Endothelial cell of umbilical vein (primary cell): ENCODE results near the gene OPCML. TPM values are rescaled to one million over a fixed set of nuclear protein-coding genes. Genes with fewer than 3 reads are reported as not detected.

ENCODE experiments used
- BruUV-seq: library from RNA; stranded (reverse); fragments of 400-500 nt; replicated peaks from 2 replicates; lab custom pipeline; 2021; lab: Mats Ljungman, UMichigan
- CTCF ChIA-PET: fragments of 300-600, 350-600 bp; sonication (Branson Sonifier 250); formaldehyde crosslinking; loops from one replicate; lab custom pipeline; 2021; ENCODE audit warnings: antibody characterized with exemption, inconsistent platforms; lab: Charles Lee
- POLR2A ChIA-PET: fragments of 300-600, 350-600 bp; sonication (Branson Sonifier 250); formaldehyde crosslinking; loops from one replicate; lab custom pipeline; 2021; ENCODE audit warnings: antibody characterized with exemption, inconsistent platforms; lab: Charles Lee
- DNase-seq: peaks from one replicate; pipeline ENCODE4 v3.0.0-alpha.2; 2011; ENCODE audit warnings: low read depth, low spot score
- FAIRE-seq: peaks from 2 replicates; lab custom pipeline; 2011; peaks lifted over from hg19 to GRCh38; lab: Jason Lieb, UNC
- H2AFZ ChIP-seq: 2 replicates; pipeline ENCODE4 v1.6.0; 2012; ENCODE audit warnings: low read depth, low read length, control low read depth, inconsistent platforms
- H3K27ac ChIP-seq: 2 replicates; pipeline ENCODE4 v1.5.1; 2011; ENCODE audit warnings: low read depth, mild to moderate bottlenecking, control low read depth, low read length, moderate library complexity; ENCODE audit not compliant: insufficient read depth
- H3K27me3 ChIP-seq, 2 experiments: 2 replicates each; pipeline versions ENCODE4 v1.6.0 to v1.6.1; 2011; ENCODE audit warnings: low read length in 2 of 2, mixed read lengths in 1 of 2; ENCODE audit not compliant: control insufficient read depth in 2 of 2, insufficient read depth in 2 of 2
- H3K36me3 ChIP-seq, 2 experiments: 2 replicates in 1 of 2; 3 replicates in 1 of 2; pipeline ENCODE4 v1.5.1; 2011; ENCODE audit warnings: low read length in 2 of 2, mild to moderate bottlenecking in 1 of 2, moderate library complexity in 1 of 2; ENCODE audit not compliant: control insufficient read depth in 2 of 2, insufficient read depth in 2 of 2; ENCODE audit errors: extremely low read depth in 1 of 2
- H3K4me1 ChIP-seq: 3 replicates; pipeline ENCODE4 v1.5.1; 2011; ENCODE audit warnings: mild to moderate bottlenecking, low read length; ENCODE audit not compliant: control insufficient read depth, insufficient read depth; ENCODE audit errors: extremely low read depth
- H3K4me2 ChIP-seq: 2 replicates; pipeline ENCODE4 v1.6.1; 2011; ENCODE audit warnings: low read length, control low read depth, mixed read lengths; ENCODE audit not compliant: insufficient read depth
- H3K4me3 ChIP-seq, 3 experiments: fragments of 200-600 bp in 1 of 3; sonication (generic), shearing (Covaris generic) in 1 of 3; replicated peaks in 1 of 3; 2 replicates each; pipeline ENCODE4 v1.5.1; 2011 to 2016; ENCODE audit warnings: control low read depth in 3 of 3, low read length in 3 of 3, mild to moderate bottlenecking in 2 of 3, inconsistent platforms in 1 of 3, low read depth in 1 of 3, moderate library complexity in 1 of 3; ENCODE audit not compliant: insufficient read depth in 1 of 3
- H3K79me2 ChIP-seq: 2 replicates; pipeline ENCODE4 v1.6.0; 2012; ENCODE audit warnings: low read length, inconsistent platforms; ENCODE audit not compliant: control insufficient read depth, insufficient read depth
- H3K9ac ChIP-seq: replicated peaks from 2 replicates; pipeline ENCODE3; 2011; ENCODE audit warnings: low read length, control low read depth; ENCODE audit not compliant: insufficient read depth; ENCODE audit errors: extremely low read depth
- H3K9me1 ChIP-seq: replicated peaks from 3 replicates; pipeline ENCODE4 v1.6.0; 2011; ENCODE audit warnings: mild to moderate bottlenecking, low read length; ENCODE audit not compliant: control insufficient read depth, insufficient read depth; ENCODE audit errors: extremely low read depth
- H3K9me3 ChIP-seq: replicated peaks from 2 replicates; pipeline ENCODE4 v1.5.1; 2012; ENCODE audit warnings: low read length, inconsistent platforms; ENCODE audit not compliant: control insufficient read depth, insufficient read depth
- H4K20me1 ChIP-seq: replicated peaks from 2 replicates; pipeline ENCODE3; 2011; ENCODE audit warnings: mild to moderate bottlenecking, low read length; ENCODE audit not compliant: control insufficient read depth, insufficient read depth; ENCODE audit errors: extremely low read depth
- CTCF ChIP-seq, 2 donors: IDR thresholded peaks; 1 replicate in 1 of 2; 2 replicates in 1 of 2; pipeline ENCODE4 v1.5.1; 2011; ENCODE audit warnings: low read length in 2 of 2, mild to moderate bottlenecking in 2 of 2, moderate library complexity in 2 of 2, control low read depth in 1 of 2, inconsistent platforms in 1 of 2, low read depth in 1 of 2; ENCODE audit not compliant: insufficient read depth in 1 of 2; ENCODE audit errors: extremely low read depth in 1 of 2
- EZH2 ChIP-seq: IDR thresholded peaks from 2 replicates; pipeline ENCODE4 v1.6.1; 2012; ENCODE audit warnings: borderline replicate concordance, low read depth, mild to moderate bottlenecking, moderate library complexity, low read length, inconsistent platforms; ENCODE audit not compliant: severe bottlenecking
- FOS ChIP-seq: IDR thresholded peaks from 2 replicates; pipeline ENCODE4 v1.6.1; 2011; ENCODE audit warnings: mild to moderate bottlenecking, low read length, moderate library complexity, borderline replicate concordance; ENCODE audit not compliant: insufficient read depth
- GATA2 ChIP-seq: IDR thresholded peaks from 2 replicates; pipeline ENCODE4 v1.7.0; 2011; ENCODE audit warnings: low read depth, mild to moderate bottlenecking, moderate library complexity, mixed read lengths, low read length; ENCODE audit not compliant: insufficient read length, insufficient read depth
- JUN ChIP-seq: IDR thresholded peaks from 2 replicates; pipeline ENCODE4 v1.6.1; 2011; ENCODE audit warnings: borderline replicate concordance, low read depth; ENCODE audit not compliant: insufficient read length, insufficient read depth
- MYC ChIP-seq: IDR thresholded peaks from one replicate; pipeline ENCODE4 v1.6.1; 2011; ENCODE audit warnings: mild to moderate bottlenecking, low read depth, low read length
- POLR2A ChIP-seq: IDR thresholded peaks from 2 replicates; pipeline ENCODE4 v1.6.1; 2012; ENCODE audit warnings: low read depth, mild to moderate bottlenecking, control low read depth, low read length
- POLR2AphosphoS5 ChIP-seq: IDR thresholded peaks from 2 replicates; pipeline ENCODE4 v1.6.1; 2012; ENCODE audit warnings: low read depth, mild to moderate bottlenecking, control low read depth, low read length, moderate library complexity; ENCODE audit not compliant: insufficient read depth
- dilution Hi-C: fragments of 300-500 bp; cut with MboI; formaldehyde crosslinking; loops from one replicate; pipeline ENCODE4 v1.15.0; 2019; ENCODE audit warnings: low sequenced_read_pairs; ENCODE audit not compliant: extremely low pct_ligation_motif_present
- intact Hi-C: fragments of 100-400 bp; cut with micrococcal nuclease; formaldehyde crosslinking; loops from one replicate; pipeline ENCODE4 v1.10.0; 2022
- polyA plus RNA-seq, 4 experiments: library from polyadenylated mRNA; depleted of rRNA in 3 of 4; stranded (reverse) in 3 of 4; unstranded in 1 of 4; fragments of >200 nt; gene quantifications; 2 replicates each; pipeline versions ENCODE4 v1.2.1 to v1.2.3, GENCODE V29; 2011 to 2012; ENCODE audit warnings: missing spikeins in 1 of 4
- total RNA-seq: library from RNA; stranded (reverse); gene quantifications from 2 replicates; pipeline ENCODE4 v1.2.3, GENCODE V29; 2021
- TF ChIP-seq, protein P1 (sequence below): IDR thresholded peaks from 2 replicates; pipeline ENCODE4 v1.6.1; 2011; ENCODE audit not compliant: insufficient read depth, insufficient read length

OPCML gene
- total and polyA plus RNA-seq, 2 donors (not counting 3 experiments of a cell fraction or from before 2014, with no cell fraction given): not detected

GRCh38 chr11:133014337-133014736 is 518.0 kb downstream of the OPCML start:
- CTCF ChIA-PET: no interaction called here
- POLR2A ChIA-PET: no interaction called here
- Histone ChIP-seq H3K79me2 (no peaks in the 10 kb centered on the region), H3K4me3 (no peak overlapping the region), H3K36me3 (no peaks in the 10 kb centered on the region), H3K4me1 (no peaks in the 10 kb centered on the region), H4K20me1 (no peaks in the 10 kb centered on the region), H3K27me3 (no peaks in the 10 kb centered on the region), H3K4me2 (no peak overlapping the region), H2AFZ (no peak overlapping the region), H3K9ac (no peak overlapping the region), H3K9me3 (no peaks in the 10 kb centered on the region), H3K9me1 (no peaks in the 10 kb centered on the region), H3K27ac (no peak overlapping the region)
- DNase-seq (no peak), FAIRE-seq (no peak)
- dilution Hi-C loops: no loop called here
- no TSS peak for BruUV-seq
- TF ChIP-seq POLR2A (no peak), CTCF (IDR thresholded peaks at IDR 0.05; ENCODE audit: extremely low read depth in 1 of 2, insufficient read depth in 1 of 2, low read depth in 1 of 2, low read length in 2 of 2) (no peak), EZH2 (no peak), GATA2 (no peak), POLR2AphosphoS5 (no peak), JUN (no peak), FOS (no peak), MYC (no peak)
- TF ChIP-seq, protein P1, sequence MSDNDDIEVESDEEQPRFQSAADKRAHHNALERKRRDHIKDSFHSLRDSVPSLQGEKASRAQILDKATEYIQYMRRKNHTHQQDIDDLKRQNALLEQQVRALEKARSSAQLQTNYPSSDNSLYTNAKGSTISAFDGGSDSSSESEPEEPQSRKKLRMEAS: no peak
- intact Hi-C loops: no loop called here
